GM12892 (cell line): Measurements from ENCODE around the gene ADSS1.

Experiments
- POLR2A ChIP-seq: IDR thresholded peaks from 2 replicates; pipeline ENCODE4 v1.6.1; 2011; ENCODE audit warnings: low read depth, low read length, control low read depth
- POLR2AphosphoS5 ChIP-seq: IDR thresholded peaks from 2 replicates; pipeline ENCODE4 v1.6.1; 2011; ENCODE audit warnings: low read depth, low read length, control low read depth

DNA sequence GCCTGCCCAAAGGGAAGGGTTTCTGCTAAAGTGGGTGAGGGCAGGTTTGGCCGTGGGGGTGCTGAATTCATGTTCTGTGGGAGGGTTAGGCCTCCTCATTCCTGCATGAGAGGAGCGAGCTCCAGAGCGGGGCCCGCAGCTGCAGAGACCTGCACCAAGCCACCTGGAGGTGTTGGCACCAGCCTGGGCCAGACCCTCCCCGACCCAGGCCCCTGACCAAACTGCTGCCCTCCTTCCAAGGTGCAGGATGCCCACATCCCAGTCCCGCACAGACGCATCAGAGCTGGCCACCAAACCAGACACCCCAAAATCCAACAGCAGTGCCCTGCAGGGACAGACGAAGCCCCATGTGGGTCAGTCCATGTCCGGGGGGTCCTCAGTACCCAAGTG lies 10.6 kb downstream of the ADSS1 start:
- TF ChIP-seq POLR2A (no peak), POLR2AphosphoS5 (no peak)
